ENCODE measurements around the gene SPATA25. TPM values are rescaled to one million over a fixed set of nuclear protein-coding genes. Genes with fewer than 3 reads are reported as not detected.

SPATA25 gene
- total RNA-seq, 2 experiments from 2014 or later, result 0.50 to 0.63 TPM

- peak; percentile 96 for DNase-seq
- no peaks in the 10 kb centered on the region for H3K9me3 Mint-ChIP-seq
- CTCF ChIA-PET, result interaction anchor here (0.9 to 1.4 kb wide), 2 partner anchors 16 to 113 kb away, joined by 3 read pairs; no protein-coding TSS in a partner anchor
- peak within 1 kb of the TSS; percentile 97 for H3K4me3 Mint-ChIP-seq
- peak within 1 kb of the TSS; percentile 97 for H3K27ac Mint-ChIP-seq
- POLR2A ChIA-PET, result interaction anchor here (1.1 to 3.0 kb wide), 4 partner anchors 21 to 77 kb away, joined by 3 to 13 read pairs (median 10); partner anchors contain the start of genes CTSA, NEURL2, PCIF1 and ZSWIM1
- no peaks in the 10 kb centered on the region for H3K27me3 Mint-ChIP-seq
- intact Hi-C loops (cut with micrococcal nuclease), result loop anchor here (1.0 kb wide), 6 partner anchors 24 to 114 kb away; partner anchors contain the start of genes UBE2C and ZSWIM1
- H3K36me3 Mint-ChIP-seq, result no peaks in the 10 kb centered on the region
- H3K4me1 Mint-ChIP-seq (ENCODE audit: low read depth), result peaks cover 35% of the 10 kb centered on the region
Observed at GRCh38 chr20:45857114-45857881, 30.1 kb downstream of the SPATA25 start, which contains the start of the genes ACOT8 and ZSWIM3. TSS of gene ACOT8 (minus strand) at chr20:45857392. CDS start at chr20:45857315, 77 bp downstream. TSS of gene ZSWIM3 (plus strand) at chr20:45857614. CDS start at chr20:45857826, 212 bp downstream.

GRCh38 chr20:45853484-45853883 lies 33.9 kb downstream of the SPATA25 start:
- intact Hi-C loops (cut with micrococcal nuclease), result no loop called here
- Mint-ChIP-seq H3K27me3 (no peaks in the 10 kb centered on the region), H3K27ac (no peak overlapping the region), H3K4me3 (no peak overlapping the region), H3K36me3 (peaks cover 5% of the 10 kb centered on the region), H3K9me3 (no peaks in the 10 kb centered on the region), H3K4me1 (ENCODE audit: low read depth) (peaks cover 19% of the 10 kb centered on the region)
- POLR2A ChIA-PET, result no interaction called here
- DNase-seq, result no peak
- CTCF ChIA-PET, result interaction anchor here (0.6 to 0.9 kb wide), 2 partner anchors 116 to 1850 kb away, joined by 3 to 4 read pairs; no protein-coding TSS in a partner anchor

- no peak overlapping the region for H3K4me3 Mint-ChIP-seq
- intact Hi-C loops (cut with micrococcal nuclease), result no loop called here
- no peaks in the 10 kb centered on the region for H3K27me3 Mint-ChIP-seq
- H3K27ac Mint-ChIP-seq, result no peak overlapping the region
- H3K4me1 Mint-ChIP-seq (ENCODE audit: low read depth), result peaks cover 13% of the 10 kb centered on the region
- no peak for DNase-seq
- no peaks in the 10 kb centered on the region for H3K9me3 Mint-ChIP-seq
- ChIA-PET POLR2A (no interaction called here), CTCF (interaction anchor here (0.6 to 1.9 kb wide), 2 partner anchors 29 to 40 kb away, joined by 4 to 5 read pairs; partner anchors contain the start of gene UBE2C)
- H3K36me3 Mint-ChIP-seq, result peaks cover 8% of the 10 kb centered on the region
Observed at GRCh38 chr20:45852326-45852725, 35.1 kb downstream of the SPATA25 start.

GRCh38 chr20:45851501-45851900 lies 35.9 kb downstream of the SPATA25 start:
- Mint-ChIP-seq H3K27me3 (no peaks in the 10 kb centered on the region), H3K4me3 (no peak overlapping the region), H3K4me1 (ENCODE audit: low read depth) (peaks cover 10% of the 10 kb centered on the region), H3K36me3 (peaks cover 8% of the 10 kb centered on the region), H3K27ac (no peak overlapping the region), H3K9me3 (no peaks in the 10 kb centered on the region)
- ChIA-PET CTCF (interaction anchor here (1.1 to 1.9 kb wide), 2 partner anchors 28 to 52 kb away, joined by 3 to 5 read pairs; no protein-coding TSS in a partner anchor), POLR2A (no interaction called here)
- no peak for DNase-seq
- intact Hi-C loops (cut with micrococcal nuclease), result no loop called here

GRCh38 chr20:45850926-45851325 lies 36.5 kb downstream of the SPATA25 start:
- no peak for DNase-seq
- ChIA-PET POLR2A (no interaction called here), CTCF (interaction anchor here (1.1 kb wide), 1 partner anchor 52 kb away, joined by 3 read pairs; no protein-coding TSS in a partner anchor)
- no peaks in the 10 kb centered on the region for H3K9me3 Mint-ChIP-seq
- H3K36me3 Mint-ChIP-seq, result peaks cover 8% of the 10 kb centered on the region
- no peak overlapping the region for H3K27ac Mint-ChIP-seq
- H3K4me1 Mint-ChIP-seq (ENCODE audit: low read depth), result peaks cover 6% of the 10 kb centered on the region
- intact Hi-C loops (cut with micrococcal nuclease), result no loop called here
- no peak overlapping the region for H3K4me3 Mint-ChIP-seq
- no peaks in the 10 kb centered on the region for H3K27me3 Mint-ChIP-seq

GRCh38 chr20:45850238-45850637 lies 37.2 kb downstream of the SPATA25 start:
- intact Hi-C loops (cut with micrococcal nuclease), result no loop called here
- H3K9me3 Mint-ChIP-seq, result no peaks in the 10 kb centered on the region
- H3K27ac Mint-ChIP-seq, result no peak overlapping the region
- no peak overlapping the region for H3K4me3 Mint-ChIP-seq
- ChIA-PET CTCF (interaction anchor here (1.1 kb wide), 1 partner anchor 51 kb away, joined by 3 read pairs; no protein-coding TSS in a partner anchor), POLR2A (no interaction called here)
- H3K27me3 Mint-ChIP-seq, result no peaks in the 10 kb centered on the region
- no peak for DNase-seq
- H3K4me1 Mint-ChIP-seq (ENCODE audit: low read depth), result peaks cover 3% of the 10 kb centered on the region
- peaks cover 8% of the 10 kb centered on the region for H3K36me3 Mint-ChIP-seq

GRCh38 chr20:45848969-45849582 lies 38.3 kb downstream of the SPATA25 start:
- no peaks in the 10 kb centered on the region for H3K9me3 Mint-ChIP-seq
- H3K36me3 Mint-ChIP-seq, result peaks cover 14% of the 10 kb centered on the region
- no peak overlapping the region for H3K4me3 Mint-ChIP-seq
- intact Hi-C loops (cut with micrococcal nuclease), result no loop called here
- H3K27ac Mint-ChIP-seq, result no peak overlapping the region
- DNase-seq, result no peak
- H3K27me3 Mint-ChIP-seq, result no peaks in the 10 kb centered on the region
- ChIA-PET POLR2A (no interaction called here), CTCF (no interaction called here)
- H3K4me1 Mint-ChIP-seq (ENCODE audit: low read depth), result no peaks in the 10 kb centered on the region

- no peaks in the 10 kb centered on the region for H3K9me3 Mint-ChIP-seq
- ChIA-PET CTCF (no interaction called here), POLR2A (no interaction called here)
- no peaks in the 10 kb centered on the region for H3K27me3 Mint-ChIP-seq
- no peak overlapping the region for H3K27ac Mint-ChIP-seq
- H3K36me3 Mint-ChIP-seq, result peaks cover 14% of the 10 kb centered on the region
- H3K4me1 Mint-ChIP-seq (ENCODE audit: low read depth), result no peaks in the 10 kb centered on the region
- no peak overlapping the region for H3K4me3 Mint-ChIP-seq
- intact Hi-C loops (cut with micrococcal nuclease), result no loop called here
- DNase-seq, result no peak
Observed at GRCh38 chr20:45848421-45848820, 39.0 kb downstream of the SPATA25 start.

- POLR2A ChIA-PET, result no interaction called here
- no peaks in the 10 kb centered on the region for H3K9me3 Mint-ChIP-seq
- H3K27ac Mint-ChIP-seq, result no peak overlapping the region
- H3K27me3 Mint-ChIP-seq, result no peaks in the 10 kb centered on the region
- CTCF ChIA-PET, result no interaction called here
- H3K4me3 Mint-ChIP-seq, result no peak overlapping the region
- H3K36me3 Mint-ChIP-seq, result peaks cover 17% of the 10 kb centered on the region
- no peak for DNase-seq
- intact Hi-C loops (cut with micrococcal nuclease), result no loop called here
- no peaks in the 10 kb centered on the region for H3K4me1 Mint-ChIP-seq (ENCODE audit: low read depth)
Observed at GRCh38 chr20:45845452-45845851, 42.0 kb downstream of the SPATA25 start.

- Mint-ChIP-seq H3K27ac (no peak overlapping the region), H3K4me3 (no peak overlapping the region), H3K4me1 (ENCODE audit: low read depth) (no peaks in the 10 kb centered on the region), H3K27me3 (no peaks in the 10 kb centered on the region), H3K36me3 (peaks cover 15% of the 10 kb centered on the region), H3K9me3 (no peaks in the 10 kb centered on the region)
- ChIA-PET CTCF (no interaction called here), POLR2A (no interaction called here)
- intact Hi-C loops (cut with micrococcal nuclease), result no loop called here
- no peak for DNase-seq
Observed at GRCh38 chr20:45843506-45843905, 43.9 kb downstream of the SPATA25 start.

- Mint-ChIP-seq H3K27ac (no peak overlapping the region), H3K4me3 (no peak overlapping the region), H3K9me3 (no peaks in the 10 kb centered on the region), H3K4me1 (ENCODE audit: low read depth) (no peaks in the 10 kb centered on the region), H3K36me3 (peaks cover 11% of the 10 kb centered on the region), H3K27me3 (no peaks in the 10 kb centered on the region)
- ChIA-PET POLR2A (no interaction called here), CTCF (interaction anchor here (1.5 kb wide), 1 partner anchor 14 kb away, joined by 3 read pairs; no protein-coding TSS in a partner anchor)
- intact Hi-C loops (cut with micrococcal nuclease), result no loop called here
- no peak for DNase-seq
Observed at GRCh38 chr20:45842169-45842812, 45.1 kb downstream of the SPATA25 start.

Measured in activated CD4-positive, alpha-beta memory T cell treated with anti-CD3 and anti-CD28 coated beads for 36 hours (primary cell).